Activated naive CD8-positive, alpha-beta T cell treated with anti-CD3 and anti-CD28 coated beads, Interleukin-2, amount 50 U/mL, for 24 hours (primary cell): ENCODE data around the gene MROH2B.

Experiments
- ATAC-seq: fragments of 150-1000 bp; cut with Tn5 transposase; one replicate; pipeline ENCODE4 v1.10.0; 2021
- DNase-seq: peaks from one replicate; pipeline ENCODE4 v3.0.0; 2021
- H3K27ac Mint-ChIP-seq: one replicate; pipeline ENCODE4 v1.8.0; 2021; ENCODE audit warnings: mild to moderate bottlenecking, mixed read lengths
- H3K27me3 Mint-ChIP-seq: one replicate; pipeline ENCODE4 v1.8.0; 2021; ENCODE audit warnings: mixed read lengths
- H3K36me3 Mint-ChIP-seq: one replicate; pipeline ENCODE4 v1.8.0; 2021; ENCODE audit warnings: low read depth, mixed read lengths
- H3K4me1 Mint-ChIP-seq: one replicate; pipeline ENCODE4 v1.8.0; 2021; ENCODE audit warnings: mixed read lengths
- H3K4me3 Mint-ChIP-seq: one replicate; pipeline ENCODE4 v1.8.0; 2021; ENCODE audit warnings: mild to moderate bottlenecking, moderate library complexity, mixed read lengths
- H3K9me3 Mint-ChIP-seq: one replicate; pipeline ENCODE4 v1.8.0; 2021; ENCODE audit warnings: mixed read lengths

MROH2B gene

GRCh38 chr5:40962207-40962955, 108.8 kb downstream of the MROH2B start:
- no peak for ATAC-seq
- Mint-ChIP-seq H3K27me3 (no peaks in the 10 kb centered on the region), H3K27ac (no peak overlapping the region), H3K4me1 (no peaks in the 10 kb centered on the region), H3K4me3 (no peak overlapping the region), H3K9me3 (peaks cover 8% of the 10 kb centered on the region), H3K36me3 (no peaks in the 10 kb centered on the region)
- no peak for DNase-seq

GRCh38 chr5:40960037-40960436, 111.1 kb downstream of the MROH2B start:
- no peak for DNase-seq
- H3K27me3 Mint-ChIP-seq = no peaks in the 10 kb centered on the region

DNA sequence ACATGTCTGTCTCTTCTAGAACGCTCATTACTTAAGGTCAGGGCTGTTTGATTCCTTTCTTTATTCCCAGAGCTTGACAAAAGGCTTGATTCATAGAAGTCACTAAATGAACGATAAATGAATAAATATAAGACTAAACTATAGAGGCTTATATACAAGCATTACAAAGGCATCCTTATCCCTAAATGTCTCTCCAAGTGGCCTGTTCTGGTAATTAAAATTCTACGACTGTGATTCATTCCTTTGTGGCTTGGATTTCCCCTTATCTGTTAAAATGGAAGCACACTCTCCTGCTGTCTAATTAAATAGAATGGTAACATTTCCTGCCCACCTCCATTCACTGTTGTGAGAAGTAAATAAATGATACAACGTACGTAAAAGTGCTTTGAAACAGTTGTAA, 112.3 kb downstream of the MROH2B start:
- Mint-ChIP-seq H3K4me1 (no peaks in the 10 kb centered on the region), H3K27me3 (no peaks in the 10 kb centered on the region), H3K9me3 (peaks cover 8% of the 10 kb centered on the region), H3K4me3 (no peak overlapping the region), H3K36me3 (no peaks in the 10 kb centered on the region), H3K27ac (no peak overlapping the region)
- DNase-seq (no peak), ATAC-seq (no peak)

More at GRCh38 chr5:40960037-40960436, 111.1 kb downstream of the MROH2B start:
- Mint-ChIP-seq H3K9me3 (peaks cover 8% of the 10 kb centered on the region), H3K36me3 (no peaks in the 10 kb centered on the region), H3K27ac (no peak overlapping the region), H3K4me1 (no peaks in the 10 kb centered on the region), H3K4me3 (no peak overlapping the region)
- ATAC-seq = no peak

DNA sequence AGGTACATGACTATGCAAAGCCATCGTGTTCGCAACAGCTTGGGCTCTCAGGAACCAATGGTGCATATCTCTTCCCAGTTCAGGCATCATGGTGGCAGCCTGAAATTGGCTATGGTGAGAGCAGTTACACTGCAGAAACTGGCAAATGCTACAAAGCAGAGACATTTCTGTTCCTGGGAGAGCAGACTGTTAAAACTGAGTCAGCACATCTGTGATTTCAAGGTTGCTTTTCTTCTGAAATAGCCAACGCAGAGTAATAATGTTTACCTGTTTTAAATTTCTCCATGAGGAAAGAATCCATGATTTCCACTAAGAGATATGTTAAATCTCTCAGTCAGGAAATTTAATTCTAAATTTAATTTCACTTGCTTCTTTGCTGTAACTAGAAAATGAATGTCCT, 114.1 kb downstream of the MROH2B start:
- Mint-ChIP-seq H3K4me3 (no peak overlapping the region), H3K27ac (no peak overlapping the region), H3K27me3 (peaks cover 4% of the 10 kb centered on the region), H3K9me3 (peaks cover 14% of the 10 kb centered on the region), H3K4me1 (no peaks in the 10 kb centered on the region), H3K36me3 (no peaks in the 10 kb centered on the region)
- DNase-seq = no peak
- ATAC-seq = no peak

DNA sequence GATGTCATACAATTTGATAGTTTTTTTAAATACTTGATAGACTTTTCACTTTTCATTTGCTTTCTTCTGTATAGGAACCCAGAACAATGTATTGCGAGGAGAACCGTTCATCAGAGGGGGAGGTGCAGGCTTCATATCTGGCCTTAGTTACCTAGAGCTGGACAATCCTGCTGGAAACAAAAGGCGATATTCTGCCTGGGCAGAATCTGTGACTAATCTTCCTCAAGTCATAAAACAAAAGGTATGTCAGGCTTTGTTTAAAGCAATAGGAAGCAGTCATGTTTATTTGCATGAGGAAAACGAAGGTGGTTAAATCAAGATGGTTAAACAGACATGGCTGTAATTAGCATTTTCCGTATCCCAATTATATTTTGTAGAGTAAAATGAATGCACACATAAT, 115.8 kb downstream of the MROH2B start:
- DNase-seq (no peak), ATAC-seq (no peak)
- no peak overlapping the region for H3K27ac Mint-ChIP-seq
- H3K27me3 Mint-ChIP-seq = peaks cover 4% of the 10 kb centered on the region
- no peaks in the 10 kb centered on the region for H3K4me1 Mint-ChIP-seq
- H3K36me3 Mint-ChIP-seq = no peaks in the 10 kb centered on the region
- peaks cover 14% of the 10 kb centered on the region for H3K9me3 Mint-ChIP-seq
- no peak overlapping the region for H3K4me3 Mint-ChIP-seq
